ENCODE results near the gene NGF.

DNA sequence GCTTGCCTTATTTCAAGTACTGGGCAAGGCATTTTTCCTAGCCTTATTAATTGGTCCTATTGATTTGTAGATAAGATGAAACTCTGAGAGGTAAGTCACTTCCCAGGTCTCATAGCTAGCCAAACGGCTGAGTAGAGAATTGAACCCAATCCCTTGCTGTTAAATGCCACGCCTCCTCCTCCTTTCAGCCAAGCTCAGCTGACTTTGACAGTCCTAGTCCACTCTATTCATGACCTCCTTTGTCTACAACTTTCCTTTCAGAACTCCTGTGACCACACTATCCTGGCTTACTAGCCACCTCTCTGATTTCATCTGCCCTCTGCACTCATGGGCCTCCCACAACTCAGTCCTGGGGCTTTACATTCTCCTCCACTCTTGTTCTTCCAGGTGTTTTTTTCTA lies 3.9 kb upstream of the NGF start:
- TF ChIP-seq, protein P1, sequence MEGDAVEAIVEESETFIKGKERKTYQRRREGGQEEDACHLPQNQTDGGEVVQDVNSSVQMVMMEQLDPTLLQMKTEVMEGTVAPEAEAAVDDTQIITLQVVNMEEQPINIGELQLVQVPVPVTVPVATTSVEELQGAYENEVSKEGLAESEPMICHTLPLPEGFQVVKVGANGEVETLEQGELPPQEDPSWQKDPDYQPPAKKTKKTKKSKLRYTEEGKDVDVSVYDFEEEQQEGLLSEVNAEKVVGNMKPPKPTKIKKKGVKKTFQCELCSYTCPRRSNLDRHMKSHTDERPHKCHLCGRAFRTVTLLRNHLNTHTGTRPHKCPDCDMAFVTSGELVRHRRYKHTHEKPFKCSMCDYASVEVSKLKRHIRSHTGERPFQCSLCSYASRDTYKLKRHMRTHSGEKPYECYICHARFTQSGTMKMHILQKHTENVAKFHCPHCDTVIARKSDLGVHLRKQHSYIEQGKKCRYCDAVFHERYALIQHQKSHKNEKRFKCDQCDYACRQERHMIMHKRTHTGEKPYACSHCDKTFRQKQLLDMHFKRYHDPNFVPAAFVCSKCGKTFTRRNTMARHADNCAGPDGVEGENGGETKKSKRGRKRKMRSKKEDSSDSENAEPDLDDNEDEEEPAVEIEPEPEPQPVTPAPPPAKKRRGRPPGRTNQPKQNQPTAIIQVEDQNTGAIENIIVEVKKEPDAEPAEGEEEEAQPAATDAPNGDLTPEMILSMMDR (IDR thresholded peaks at IDR 0.05; ENCODE audit: low read length): no peak
- no peak for TF ChIP-seq EZH2 (optimal IDR thresholded peaks at IDR 0.05; ENCODE audit: low read depth, low read length)

Data from MM.1S (cell line).